ENCODE measurements around the gene FOXI2.

FOXI2 gene

DNA sequence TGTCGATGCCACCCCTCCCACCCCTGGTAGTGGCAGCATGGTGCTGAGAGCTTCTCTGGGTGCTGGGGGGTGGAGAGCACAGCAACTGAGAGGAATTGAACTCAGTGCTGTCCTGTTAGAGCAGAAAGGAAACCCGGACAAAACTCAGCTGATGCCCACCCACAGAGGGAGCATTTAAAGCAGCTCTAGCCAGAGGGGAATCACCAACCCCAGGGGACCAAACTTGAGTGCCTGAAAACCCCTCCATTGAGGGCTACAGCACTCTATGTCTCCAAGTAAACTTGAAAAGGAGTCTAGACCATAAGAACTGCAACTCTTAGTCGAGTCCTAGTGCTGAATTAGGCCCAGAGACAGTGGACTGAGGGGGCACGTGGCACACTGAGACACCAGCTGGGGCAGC, 16.8 kb upstream of the FOXI2 start:
- WGBS (ENCODE audit: insufficient coverage, insufficient read length) = no CpG with 5 or more reads among the region's 4 CpGs
- Histone ChIP-seq H3K4me3 (ENCODE audit: low read length) (no peak overlapping the region), H3K27me3 (ENCODE audit: control insufficient read depth, insufficient read depth, low read length) (no peaks in the 10 kb centered on the region), H3K27ac (ENCODE audit: low read length) (no peak overlapping the region), H3K4me1 (ENCODE audit: control insufficient read depth, insufficient read depth, low read length) (no peaks in the 10 kb centered on the region), H3K36me3 (ENCODE audit: control insufficient read depth, insufficient read depth, low read length) (no peaks in the 10 kb centered on the region), H3K9me3 (ENCODE audit: control insufficient read depth, insufficient read depth, low read length) (no peaks in the 10 kb centered on the region)
- no peak for DNase-seq (ENCODE audit: low read depth, low spot score)

GRCh38 chr10:127720903-127721302, 16.1 kb upstream of the FOXI2 start:
- H3K27me3 ChIP-seq (ENCODE audit: control insufficient read depth, insufficient read depth, low read length) = no peaks in the 10 kb centered on the region
- H3K4me1 ChIP-seq (ENCODE audit: control insufficient read depth, insufficient read depth, low read length) = no peaks in the 10 kb centered on the region
- DNase-seq (ENCODE audit: low read depth, low spot score) = no peak
- H3K4me3 ChIP-seq (ENCODE audit: low read length) = no peak overlapping the region
- no peaks in the 10 kb centered on the region for H3K9me3 ChIP-seq (ENCODE audit: control insufficient read depth, insufficient read depth, low read length)
- WGBS (ENCODE audit: insufficient coverage, insufficient read length) = no CpG with 5 or more reads among the region's 3 CpGs
- no peak overlapping the region for H3K27ac ChIP-seq (ENCODE audit: low read length)
- H3K36me3 ChIP-seq (ENCODE audit: control insufficient read depth, insufficient read depth, low read length) = no peaks in the 10 kb centered on the region

GRCh38 chr10:127734753-127735152, 2.2 kb upstream of the FOXI2 start:
- Histone ChIP-seq H3K27me3 (ENCODE audit: control insufficient read depth, insufficient read depth, low read length) (peaks cover 31% of the 10 kb centered on the region), H3K4me3 (ENCODE audit: low read length) (no peak overlapping the region), H3K36me3 (ENCODE audit: control insufficient read depth, insufficient read depth, low read length) (no peaks in the 10 kb centered on the region), H3K9me3 (ENCODE audit: control insufficient read depth, insufficient read depth, low read length) (no peaks in the 10 kb centered on the region), H3K4me1 (ENCODE audit: control insufficient read depth, insufficient read depth, low read length) (peaks cover 2% of the 10 kb centered on the region; the same call in 1 of the 2 replicates), H3K27ac (ENCODE audit: low read length) (no peak overlapping the region)
- no CpG with 5 or more reads among the region's 11 CpGs for WGBS (ENCODE audit: insufficient coverage, insufficient read length)
- DNase-seq (ENCODE audit: low read depth, low spot score) = no peak

DNA sequence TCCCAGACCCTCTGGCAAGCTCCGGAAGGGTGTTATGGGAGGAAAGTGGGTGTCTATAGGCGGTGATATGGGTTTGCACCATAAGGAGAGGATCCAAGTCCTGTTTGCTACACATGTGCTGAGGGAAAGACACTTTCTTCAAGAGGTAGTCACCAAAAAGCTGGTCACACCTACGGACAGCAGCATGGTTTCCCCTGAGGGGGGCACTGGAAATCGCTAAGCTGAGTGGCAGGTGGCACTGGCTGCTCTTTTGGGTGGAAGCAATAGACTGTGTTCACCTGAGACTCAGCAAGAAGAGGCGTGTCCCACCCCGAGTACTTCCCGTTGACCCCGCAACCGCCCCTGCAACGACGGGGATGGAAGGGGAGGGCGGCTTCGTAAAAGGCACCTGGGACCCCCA, 1.8 kb upstream of the FOXI2 start:
- H3K27ac ChIP-seq (ENCODE audit: low read length) = no peak overlapping the region
- no peaks in the 10 kb centered on the region for H3K36me3 ChIP-seq (ENCODE audit: control insufficient read depth, insufficient read depth, low read length)
- peaks cover 31% of the 10 kb centered on the region for H3K27me3 ChIP-seq (ENCODE audit: control insufficient read depth, insufficient read depth, low read length)
- H3K4me1 ChIP-seq (ENCODE audit: control insufficient read depth, insufficient read depth, low read length) = peaks cover 2% of the 10 kb centered on the region; the same call in 1 of the 2 replicates
- no CpG with 5 or more reads among the region's 13 CpGs for WGBS (ENCODE audit: insufficient coverage, insufficient read length)
- H3K4me3 ChIP-seq (ENCODE audit: low read length) = no peak overlapping the region
- no peaks in the 10 kb centered on the region for H3K9me3 ChIP-seq (ENCODE audit: control insufficient read depth, insufficient read depth, low read length)
- no peak for DNase-seq (ENCODE audit: low read depth, low spot score)

- Histone ChIP-seq H3K27ac (ENCODE audit: low read length) (no peak overlapping the region), H3K4me1 (ENCODE audit: control insufficient read depth, insufficient read depth, low read length) (peaks cover 2% of the 10 kb centered on the region; the same call in 1 of the 2 replicates), H3K36me3 (ENCODE audit: control insufficient read depth, insufficient read depth, low read length) (no peaks in the 10 kb centered on the region), H3K4me3 (ENCODE audit: low read length) (peak overlapping the region; percentile 27; the same call in 1 of the 2 replicates), H3K9me3 (ENCODE audit: control insufficient read depth, insufficient read depth, low read length) (no peaks in the 10 kb centered on the region), H3K27me3 (ENCODE audit: control insufficient read depth, insufficient read depth, low read length) (peaks cover 31% of the 10 kb centered on the region)
- DNase-seq (ENCODE audit: low read depth, low spot score) = no peak
- WGBS (ENCODE audit: insufficient coverage, insufficient read length) = no CpG with 5 or more reads among the region's 24 CpGs
Measured at GRCh38 chr10:127735723-127736221, 1.2 kb upstream of the FOXI2 start.

DNA sequence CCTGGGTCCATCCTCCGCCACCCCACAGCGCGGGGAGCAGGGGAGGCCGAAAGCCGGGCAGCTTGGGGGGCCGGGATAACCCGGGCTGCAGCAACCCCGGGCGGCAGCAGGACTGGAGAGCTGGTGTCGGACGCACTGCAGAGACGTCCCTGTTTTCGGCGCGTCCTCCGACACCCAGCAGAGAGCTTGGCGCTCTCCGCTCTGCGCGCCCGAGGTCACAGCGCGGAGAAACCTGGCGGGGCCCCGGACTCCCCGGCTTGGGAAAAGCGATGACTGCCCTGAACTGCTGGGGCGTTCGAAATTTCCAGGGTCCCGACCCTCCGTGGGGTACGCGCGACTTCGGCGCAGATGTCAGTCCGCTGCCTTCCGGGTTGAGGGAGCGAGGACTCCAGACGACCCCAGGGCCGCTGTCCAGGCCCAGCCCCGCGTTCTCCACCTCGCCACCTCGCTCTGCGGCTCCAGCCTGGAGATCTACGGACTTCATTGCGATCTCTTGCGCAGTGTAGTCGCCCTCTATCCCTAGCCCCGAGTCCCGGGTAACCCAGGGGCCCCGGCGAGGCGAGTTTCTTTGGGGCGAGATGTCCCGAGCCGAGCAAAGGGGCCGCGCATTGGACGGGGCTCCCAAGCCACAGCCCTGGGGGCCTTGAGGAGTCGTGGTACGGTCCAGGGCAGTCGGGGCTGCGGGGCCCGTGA, 617 bp upstream of the FOXI2 start:
- DNase-seq (ENCODE audit: low read depth, low spot score) = no peak
- no peaks in the 10 kb centered on the region for H3K36me3 ChIP-seq (ENCODE audit: control insufficient read depth, insufficient read depth, low read length)
- H3K4me1 ChIP-seq (ENCODE audit: control insufficient read depth, insufficient read depth, low read length) = peaks cover 2% of the 10 kb centered on the region; the same call in 1 of the 2 replicates
- H3K27ac ChIP-seq (ENCODE audit: low read length) = no peak overlapping the region
- WGBS (ENCODE audit: insufficient coverage, insufficient read length) = no CpG with 5 or more reads among the region's 66 CpGs
- peak overlapping the region; percentile 27; the same call in 1 of the 2 replicates for H3K4me3 ChIP-seq (ENCODE audit: low read length)
- no peaks in the 10 kb centered on the region for H3K9me3 ChIP-seq (ENCODE audit: control insufficient read depth, insufficient read depth, low read length)
- peaks cover 31% of the 10 kb centered on the region for H3K27me3 ChIP-seq (ENCODE audit: control insufficient read depth, insufficient read depth, low read length)

DNA sequence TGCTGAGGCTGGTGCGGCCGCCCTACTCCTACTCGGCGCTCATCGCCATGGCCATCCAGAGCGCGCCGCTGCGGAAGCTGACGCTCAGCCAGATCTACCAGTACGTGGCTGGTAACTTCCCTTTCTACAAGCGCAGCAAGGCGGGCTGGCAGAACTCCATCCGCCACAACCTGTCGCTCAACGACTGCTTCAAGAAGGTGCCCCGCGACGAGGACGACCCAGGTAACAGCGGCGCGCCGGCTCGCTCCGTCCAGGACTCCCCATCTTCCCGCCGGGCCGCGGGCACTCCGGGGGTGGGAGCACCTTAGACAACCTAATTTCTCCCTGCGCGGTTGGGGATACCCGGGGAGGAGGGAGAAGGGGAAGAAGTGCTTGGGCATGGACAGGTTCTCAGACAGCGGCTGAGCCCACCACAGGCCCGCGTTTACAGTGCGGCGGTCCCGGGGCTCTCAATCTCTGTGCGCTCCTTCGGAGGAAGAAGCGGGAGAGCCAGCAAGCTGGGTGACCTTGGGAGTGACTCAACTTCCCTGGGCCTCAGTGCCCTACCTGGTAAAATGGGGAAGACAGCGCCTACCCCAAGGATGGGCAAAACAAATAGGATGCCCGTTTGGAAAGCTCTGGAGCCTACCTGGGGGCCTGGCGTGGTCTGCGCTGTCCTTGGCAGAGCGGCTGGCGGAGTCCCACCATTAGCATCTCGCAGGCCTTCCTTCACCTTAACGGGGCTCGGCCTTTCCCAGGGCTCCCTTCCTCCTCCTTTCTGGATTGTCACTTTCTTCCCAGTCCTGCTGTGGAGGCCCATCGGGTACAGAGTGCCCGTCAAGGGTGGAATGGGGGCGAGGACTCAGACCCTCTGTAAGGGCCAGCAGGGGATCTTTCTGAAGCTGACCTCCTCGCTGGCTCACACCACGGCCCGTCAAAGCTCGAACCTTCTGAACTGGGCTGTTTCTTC, 852 bp downstream of the FOXI2 start:
- Histone ChIP-seq H3K36me3 (ENCODE audit: control insufficient read depth, insufficient read depth, low read length) (no peaks in the 10 kb centered on the region), H3K9me3 (ENCODE audit: control insufficient read depth, insufficient read depth, low read length) (no peaks in the 10 kb centered on the region), H3K27me3 (ENCODE audit: control insufficient read depth, insufficient read depth, low read length) (peaks cover 31% of the 10 kb centered on the region), H3K27ac (ENCODE audit: low read length) (no peak overlapping the region), H3K4me1 (ENCODE audit: control insufficient read depth, insufficient read depth, low read length) (peaks cover 2% of the 10 kb centered on the region; the same call in 1 of the 2 replicates), H3K4me3 (ENCODE audit: low read length) (peak overlapping the region; percentile 38; the same call in 1 of the 2 replicates)
- DNase-seq (ENCODE audit: low read depth, low spot score) = no peak
- WGBS (ENCODE audit: insufficient coverage, insufficient read length) = no CpG with 5 or more reads among the region's 59 CpGs

DNA sequence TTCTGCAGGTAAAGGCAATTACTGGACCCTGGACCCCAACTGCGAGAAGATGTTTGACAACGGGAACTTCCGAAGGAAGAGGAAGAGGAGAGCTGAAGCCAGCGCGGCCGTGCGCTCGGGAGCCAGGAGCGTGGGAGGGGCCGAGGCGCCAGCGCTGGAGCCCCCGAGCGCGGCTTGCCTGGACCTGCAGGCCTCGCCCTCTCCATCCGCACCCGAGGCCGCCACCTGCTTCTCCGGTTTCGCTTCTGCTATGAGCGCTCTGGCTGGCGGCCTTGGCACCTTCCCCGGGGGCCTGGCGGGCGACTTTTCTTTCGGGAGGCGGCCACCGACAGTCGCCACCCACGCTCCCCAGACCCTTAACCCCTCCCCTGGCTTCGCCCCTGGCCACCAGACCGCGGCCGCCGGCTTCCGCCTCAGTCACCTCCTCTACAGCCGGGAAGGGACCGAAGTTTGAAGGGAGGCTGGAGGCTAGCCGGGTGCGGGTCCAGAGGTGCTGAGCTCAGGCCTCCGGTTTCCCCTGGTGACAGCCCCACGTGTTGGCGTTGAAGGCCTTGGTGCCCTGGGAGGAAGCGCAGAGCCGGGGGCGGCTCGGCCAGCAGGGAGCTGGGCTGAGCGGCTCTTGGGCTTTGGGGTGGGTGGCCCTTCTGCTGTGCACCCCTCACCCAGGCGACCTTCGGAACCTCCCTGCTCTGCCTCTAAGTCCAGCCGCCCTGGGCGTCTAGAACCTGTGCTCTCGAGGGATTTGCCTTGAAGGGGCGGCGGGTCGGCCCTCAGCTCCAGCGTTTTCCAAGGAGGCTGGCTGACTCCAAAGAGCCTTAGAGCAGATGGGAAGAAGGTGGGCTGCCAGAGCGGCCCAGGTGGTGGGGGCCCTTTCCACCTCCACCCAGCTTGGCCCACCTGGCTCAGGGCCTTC, 1.8 kb downstream of the FOXI2 start:
- Histone ChIP-seq H3K27ac (ENCODE audit: low read length) (no peak overlapping the region), H3K9me3 (ENCODE audit: control insufficient read depth, insufficient read depth, low read length) (no peaks in the 10 kb centered on the region), H3K27me3 (ENCODE audit: control insufficient read depth, insufficient read depth, low read length) (peaks cover 29% of the 10 kb centered on the region), H3K4me3 (ENCODE audit: low read length) (no peak overlapping the region), H3K36me3 (ENCODE audit: control insufficient read depth, insufficient read depth, low read length) (no peaks in the 10 kb centered on the region), H3K4me1 (ENCODE audit: control insufficient read depth, insufficient read depth, low read length) (peaks cover 2% of the 10 kb centered on the region; the same call in 1 of the 2 replicates)
- DNase-seq (ENCODE audit: low read depth, low spot score) = no peak
- WGBS (ENCODE audit: insufficient coverage, insufficient read length) = no CpG with 5 or more reads among the region's 59 CpGs

DNA sequence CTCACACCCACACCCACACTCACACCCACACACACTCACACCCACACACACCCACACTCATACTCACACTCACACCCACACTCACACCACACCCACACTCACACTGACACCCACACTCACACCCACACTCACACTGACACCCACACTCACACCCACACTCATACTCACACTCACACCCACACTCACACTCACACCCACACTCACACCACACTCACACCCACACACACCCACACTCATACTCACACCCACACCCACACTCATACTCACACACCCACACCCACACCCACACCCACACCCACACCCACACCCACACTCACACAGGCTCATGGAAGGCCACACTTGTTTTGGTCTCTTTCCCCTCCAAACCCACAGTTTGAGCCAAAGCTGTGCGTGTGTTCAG, 2.9 kb downstream of the FOXI2 start:
- Histone ChIP-seq H3K4me3 (ENCODE audit: low read length) (no peak overlapping the region), H3K4me1 (ENCODE audit: control insufficient read depth, insufficient read depth, low read length) (peaks cover 2% of the 10 kb centered on the region; the same call in 1 of the 2 replicates), H3K36me3 (ENCODE audit: control insufficient read depth, insufficient read depth, low read length) (no peaks in the 10 kb centered on the region), H3K27me3 (ENCODE audit: control insufficient read depth, insufficient read depth, low read length) (peaks cover 26% of the 10 kb centered on the region), H3K9me3 (ENCODE audit: control insufficient read depth, insufficient read depth, low read length) (no peaks in the 10 kb centered on the region), H3K27ac (ENCODE audit: low read length) (no peak overlapping the region)
- no CpG with 5 or more reads among the region's 1 CpG for WGBS (ENCODE audit: insufficient coverage, insufficient read length)
- no peak for DNase-seq (ENCODE audit: low read depth, low spot score)

Data from iPS DF 6.9 (cell line).